Retina (tissue), 1 donor: Measurements from ENCODE around the gene ARL10.
"Not testable (repeated sequence)": the region's sequence is repeated elsewhere in the genome, so short reads cannot be mapped to it uniquely, and the experiment has no call there.

Experiments
- DNase-seq: peaks from one replicate; pipeline ENCODE4 v3.0.0-alpha.2; 2016

The ARL10 gene

GRCh38 chr5:176389135-176390123 is 24.1 kb downstream of the ARL10 start:
- no peak for DNase-seq

DNA sequence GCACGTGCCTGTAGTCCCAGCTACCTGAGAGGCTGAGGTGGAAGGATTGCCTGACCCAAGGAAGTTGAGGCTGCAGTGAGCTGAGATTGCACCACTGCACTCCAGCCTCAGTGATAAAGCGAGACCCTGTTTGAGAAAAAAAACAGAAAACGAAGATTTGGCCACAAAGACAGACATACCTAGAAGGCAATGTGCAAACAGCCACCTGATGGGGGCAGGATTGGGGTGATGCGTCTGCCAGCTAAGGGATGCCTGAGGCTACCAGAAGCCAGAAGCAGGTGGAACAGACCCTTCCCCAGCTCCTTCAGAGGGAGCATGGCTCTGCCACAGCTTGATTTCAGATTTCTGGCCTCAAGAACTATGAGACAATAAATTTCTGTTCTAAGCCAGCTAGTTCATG is 26.2 kb downstream of the ARL10 start:
- no peak for DNase-seq

DNA sequence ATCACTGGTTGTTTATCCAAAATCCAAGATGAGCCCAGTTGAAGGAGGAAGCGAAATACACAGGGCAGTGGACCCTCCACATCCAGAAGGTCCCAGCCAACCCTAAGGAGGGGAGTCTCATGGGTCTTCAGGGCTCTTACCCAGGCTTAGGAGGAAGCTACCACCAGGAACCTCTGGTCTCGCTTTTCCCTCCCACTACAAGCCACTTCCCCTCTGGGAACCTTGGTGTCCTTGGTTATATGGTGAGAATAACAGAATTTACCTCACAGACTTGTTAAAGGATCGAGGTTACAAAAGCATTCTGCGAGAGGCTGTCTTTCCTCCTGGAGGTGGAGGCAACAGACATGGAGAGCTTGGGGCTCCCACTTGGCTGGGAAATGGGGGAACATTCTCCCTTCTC is 26.7 kb downstream of the ARL10 start:
- DNase-seq, result no peak

DNA sequence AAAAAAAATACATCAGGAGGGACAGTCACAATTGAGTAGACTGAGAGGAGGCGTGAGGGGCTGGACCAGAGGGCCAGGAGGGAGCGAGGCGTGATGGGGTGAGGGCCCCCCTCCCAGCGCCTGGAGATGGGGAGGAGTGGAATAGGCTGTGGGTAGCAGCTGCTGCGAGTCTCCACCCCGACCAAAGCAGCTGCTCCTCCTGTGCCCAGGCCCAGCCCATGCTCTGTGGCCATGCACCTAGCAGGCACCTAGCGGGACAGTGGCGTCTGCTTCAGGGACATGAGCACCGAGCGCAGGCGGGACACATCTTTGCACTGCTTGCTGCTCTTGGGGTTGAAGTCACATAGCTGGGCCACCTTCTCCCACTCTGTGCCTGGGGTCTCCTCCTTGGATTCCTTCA is 27.2 kb downstream of the ARL10 start:
- DNase-seq, result no peak

DNA sequence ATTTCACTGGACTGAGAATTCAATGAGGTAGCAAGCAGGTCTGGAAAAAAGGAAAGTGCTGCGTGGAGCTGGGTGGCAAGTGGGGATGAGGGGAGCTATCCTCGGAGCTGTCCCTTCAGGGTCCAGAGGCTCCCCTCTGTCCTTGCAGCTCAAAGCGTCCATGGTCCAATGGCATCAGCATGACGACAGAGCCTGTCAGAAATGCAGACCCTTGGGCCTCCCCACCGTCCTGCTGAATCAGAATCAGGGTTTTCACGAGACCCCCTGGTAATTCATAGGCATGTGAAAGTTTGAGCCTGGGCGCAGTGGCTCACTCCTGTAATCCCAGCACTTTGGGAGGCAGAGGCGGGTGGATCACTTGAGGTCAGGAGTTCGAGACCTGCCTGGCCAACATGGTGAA is 28.8 kb downstream of the ARL10 start:
- no peak for DNase-seq

DNA sequence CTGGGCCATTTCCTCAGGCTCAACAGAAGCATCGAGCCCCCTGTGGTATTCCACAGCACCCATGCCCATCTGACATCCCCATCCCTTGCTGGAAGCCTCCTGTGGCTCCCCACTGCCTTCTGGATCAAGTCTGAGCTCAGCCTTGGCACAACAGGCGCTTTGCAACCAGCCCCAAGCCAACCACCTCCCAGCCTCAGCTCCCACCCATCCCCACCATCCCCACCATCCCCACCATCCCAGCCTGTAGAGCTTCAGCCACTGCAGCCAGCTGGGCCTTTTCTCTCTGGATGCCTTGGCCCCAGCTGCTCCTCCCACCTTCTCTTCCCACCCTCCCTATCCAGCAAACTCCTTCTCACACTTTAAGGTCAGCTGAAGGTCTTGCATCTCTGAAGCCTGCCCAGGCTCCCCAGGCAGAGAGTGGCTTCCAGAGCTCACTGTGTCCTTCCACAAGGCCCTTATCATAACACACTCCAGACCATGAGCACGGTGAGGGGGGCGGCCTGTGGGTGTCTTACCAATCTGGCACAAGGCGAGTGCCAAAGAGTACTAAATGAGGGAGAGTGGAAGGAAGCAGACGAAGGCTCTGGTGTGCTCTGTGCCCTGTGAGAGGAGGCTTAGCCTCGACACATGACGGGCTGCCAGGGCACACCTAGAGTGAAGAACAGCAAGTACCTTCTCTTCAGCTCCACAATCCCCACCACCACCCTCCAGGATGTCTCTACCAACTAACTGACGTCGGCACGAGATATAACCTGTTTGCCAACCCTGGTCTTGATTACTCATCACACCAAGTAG is 29.8 kb downstream of the ARL10 start:
- DNase-seq, result no peak

DNA sequence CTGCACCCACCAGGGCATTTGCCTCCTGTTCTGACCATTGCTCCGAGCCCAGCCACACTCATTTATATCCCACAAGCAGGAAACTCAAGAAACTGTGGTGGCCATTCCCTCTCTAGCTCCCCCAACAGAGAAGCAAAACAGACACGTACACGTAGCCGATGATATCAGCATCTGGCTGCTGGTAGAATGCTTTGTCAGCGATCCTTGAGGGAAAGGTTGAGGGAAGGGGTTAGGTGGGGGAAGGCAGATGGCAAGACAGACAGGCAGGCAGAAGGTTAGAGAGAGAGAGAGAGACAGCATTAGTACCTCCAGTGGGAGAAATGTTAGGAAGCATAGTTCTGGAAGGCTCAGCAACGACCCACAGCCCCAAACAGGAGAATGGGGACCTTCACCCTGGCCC is 31.0 kb downstream of the ARL10 start:
- no peak for DNase-seq

GRCh38 chr5:176397736-176398420 is 32.6 kb downstream of the ARL10 start:
- no peak for DNase-seq

GRCh38 chr5:176400382-176401156 is 35.3 kb downstream of the ARL10 start:
- no peak for DNase-seq

- no peak for DNase-seq
These were observed 36.3 kb downstream of the ARL10 start for GRCh38 chr5:176401281-176402205.

- DNase-seq, result no peak
These were observed 40.6 kb downstream of the ARL10 start for GRCh38 chr5:176405656-176406435.

GRCh38 chr5:176406436-176407052 is 41.3 kb downstream of the ARL10 start:
- DNase-seq, result no peak

GRCh38 chr5:176407456-176408251 is 42.4 kb downstream of the ARL10 start:
- DNase-seq, result no peak

DNA sequence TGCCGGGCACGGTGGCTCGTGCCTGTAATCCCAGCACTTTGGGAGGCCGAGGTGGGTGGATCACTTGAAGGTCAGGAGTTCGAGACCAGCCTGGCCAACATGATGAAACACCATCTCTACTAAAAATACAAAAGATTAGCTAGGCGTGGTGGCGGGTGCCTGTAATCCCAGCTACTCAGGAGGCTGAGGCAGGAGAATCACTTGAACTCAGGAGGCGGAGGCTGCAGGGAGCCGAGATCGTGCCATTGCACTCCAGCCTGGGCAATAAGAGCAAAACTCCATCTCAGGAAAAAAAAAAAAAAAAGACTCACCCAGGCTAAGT is 42.9 kb downstream of the ARL10 start:
- not testable (repeated sequence) for DNase-seq

DNA sequence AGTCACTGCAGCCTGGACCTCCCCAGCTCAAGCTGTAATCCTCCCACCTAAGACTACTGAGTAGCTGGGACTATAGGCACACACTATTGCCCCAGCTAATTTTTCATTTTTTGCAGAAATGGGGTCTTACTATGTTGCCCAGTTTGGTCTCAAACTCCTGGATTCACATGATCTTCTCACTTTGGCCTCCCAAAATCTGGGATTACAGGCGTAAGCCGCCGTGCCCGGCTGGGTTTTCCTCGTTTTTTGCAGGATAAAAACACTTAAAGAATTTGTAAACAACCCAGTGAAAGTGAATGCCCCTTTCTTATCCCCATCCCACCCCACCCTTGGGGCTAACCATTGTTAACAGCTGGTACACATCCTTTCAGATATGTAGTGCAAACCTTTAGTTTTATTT is 43.3 kb downstream of the ARL10 start:
- DNase-seq, result no peak

DNA sequence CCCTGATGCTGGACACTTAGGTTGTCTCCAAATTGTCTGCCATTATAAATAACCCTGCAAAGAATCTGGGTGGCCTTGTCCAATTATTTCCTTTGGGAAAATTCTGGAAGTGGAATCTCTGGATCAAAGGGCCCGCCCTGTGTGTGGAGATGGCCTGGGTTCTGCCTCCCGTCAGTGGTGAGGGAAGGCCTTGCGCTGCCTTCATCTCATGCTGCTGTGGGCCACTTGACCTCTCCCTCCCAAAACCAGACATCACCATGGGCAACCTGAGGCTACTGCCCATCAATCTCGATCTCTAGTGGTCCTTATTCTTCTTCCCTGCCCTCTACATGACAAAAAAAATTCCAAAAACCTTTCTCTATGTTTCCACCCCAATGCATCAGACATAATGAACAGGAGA is 44.5 kb downstream of the ARL10 start:
- no peak for DNase-seq

DNA sequence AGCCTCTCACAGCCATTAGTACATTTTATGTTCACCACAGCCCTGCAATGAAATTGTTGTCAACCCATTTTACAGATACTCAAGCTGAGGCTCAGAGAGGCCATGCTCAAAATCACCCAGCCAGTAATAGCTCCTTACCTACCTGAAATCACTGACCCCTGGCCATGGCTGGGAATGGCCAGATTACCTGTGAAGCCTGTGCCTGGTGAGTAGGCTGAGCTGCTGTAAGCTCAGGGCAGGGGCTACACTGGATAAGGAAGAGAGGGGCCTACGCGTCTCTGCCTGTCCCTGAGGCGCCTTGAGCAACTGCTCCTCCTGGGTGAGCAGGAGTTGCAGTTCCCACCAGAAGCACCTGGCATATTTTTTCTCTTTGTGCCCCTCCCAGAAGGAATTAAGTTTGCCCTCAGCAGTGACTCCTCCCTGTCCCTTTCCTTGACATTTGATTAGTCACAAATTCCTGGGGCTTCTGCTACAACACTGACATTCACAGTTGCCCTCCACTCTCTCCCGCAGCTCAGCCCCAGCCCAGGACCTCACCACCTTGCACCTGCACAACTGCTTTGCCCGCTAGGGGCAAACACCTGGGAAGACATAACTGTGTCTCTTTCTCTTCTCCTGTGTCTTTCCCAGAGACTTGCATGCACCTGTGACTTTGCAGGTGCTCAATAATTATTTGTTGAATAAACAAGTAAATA is 45.3 kb downstream of the ARL10 start:
- no peak for DNase-seq

GRCh38 chr5:176412517-176413254 is 47.4 kb downstream of the ARL10 start:
- DNase-seq, result no peak
